ENCODE results near the gene MPDZ. TPM values are rescaled to one million over a fixed set of nuclear protein-coding genes. Genes with fewer than 3 reads are reported as not detected.

Gene MPDZ
- total RNA-seq, 2 experiments from 2014 or later = not detected

GRCh38 chr9:13143281-13143680 is 136.2 kb downstream of the MPDZ start:
- Mint-ChIP-seq H3K9me3 (ENCODE audit: insufficient read depth) (peaks cover 9% of the 10 kb centered on the region), H3K27ac (no peak overlapping the region), H3K4me1 (ENCODE audit: low read depth) (no peaks in the 10 kb centered on the region), H3K27me3 (ENCODE audit: low read depth) (no peaks in the 10 kb centered on the region), H3K4me3 (no peak overlapping the region), H3K36me3 (ENCODE audit: low read depth) (no peaks in the 10 kb centered on the region)
- ChIA-PET POLR2A (no interaction called here), CTCF (no interaction called here)
- no peak for DNase-seq
- no peak for ATAC-seq

GRCh38 chr9:13142776-13143175 is 136.7 kb downstream of the MPDZ start:
- peaks cover 9% of the 10 kb centered on the region for H3K9me3 Mint-ChIP-seq (ENCODE audit: insufficient read depth)
- ATAC-seq (no peak), DNase-seq (no peak)
- POLR2A ChIA-PET = no interaction called here
- CTCF ChIA-PET = no interaction called here
- H3K36me3 Mint-ChIP-seq (ENCODE audit: low read depth) = no peaks in the 10 kb centered on the region
- no peak overlapping the region for H3K4me3 Mint-ChIP-seq
- H3K4me1 Mint-ChIP-seq (ENCODE audit: low read depth) = no peaks in the 10 kb centered on the region
- no peaks in the 10 kb centered on the region for H3K27me3 Mint-ChIP-seq (ENCODE audit: low read depth)
- no peak overlapping the region for H3K27ac Mint-ChIP-seq

- H3K4me3 Mint-ChIP-seq = no peak overlapping the region
- no peak overlapping the region for H3K27ac Mint-ChIP-seq
- DNase-seq (no peak), ATAC-seq (no peak)
- no peaks in the 10 kb centered on the region for H3K27me3 Mint-ChIP-seq (ENCODE audit: low read depth)
- CTCF ChIA-PET = no interaction called here
- POLR2A ChIA-PET = no interaction called here
- H3K4me1 Mint-ChIP-seq (ENCODE audit: low read depth) = no peaks in the 10 kb centered on the region
- peaks cover 9% of the 10 kb centered on the region for H3K9me3 Mint-ChIP-seq (ENCODE audit: insufficient read depth)
- H3K36me3 Mint-ChIP-seq (ENCODE audit: low read depth) = no peaks in the 10 kb centered on the region
These were observed 137.9 kb downstream of the MPDZ start for GRCh38 chr9:13141629-13142028.

GRCh38 chr9:13140843-13141592 is 138.5 kb downstream of the MPDZ start:
- CTCF ChIA-PET = no interaction called here
- Mint-ChIP-seq H3K4me3 (no peak overlapping the region), H3K4me1 (ENCODE audit: low read depth) (no peaks in the 10 kb centered on the region), H3K27me3 (ENCODE audit: low read depth) (no peaks in the 10 kb centered on the region), H3K9me3 (ENCODE audit: insufficient read depth) (peaks cover 9% of the 10 kb centered on the region), H3K27ac (no peak overlapping the region), H3K36me3 (ENCODE audit: low read depth) (no peaks in the 10 kb centered on the region)
- ATAC-seq (no peak), DNase-seq (no peak)
- POLR2A ChIA-PET = interaction anchor here (0.7 kb wide), 1 partner anchor 10 kb away, joined by 3 read pairs; no protein-coding TSS in a partner anchor

- ATAC-seq (no peak), DNase-seq (no peak)
- H3K4me3 Mint-ChIP-seq = no peak overlapping the region
- ChIA-PET POLR2A (interaction anchor here (0.7 kb wide), 1 partner anchor 9 kb away, joined by 3 read pairs; no protein-coding TSS in a partner anchor), CTCF (no interaction called here)
- no peak overlapping the region for H3K27ac Mint-ChIP-seq
- peaks cover 4% of the 10 kb centered on the region for H3K9me3 Mint-ChIP-seq (ENCODE audit: insufficient read depth)
- H3K36me3 Mint-ChIP-seq (ENCODE audit: low read depth) = no peaks in the 10 kb centered on the region
- H3K4me1 Mint-ChIP-seq (ENCODE audit: low read depth) = no peaks in the 10 kb centered on the region
- H3K27me3 Mint-ChIP-seq (ENCODE audit: low read depth) = no peaks in the 10 kb centered on the region
These were observed 139.8 kb downstream of the MPDZ start for GRCh38 chr9:13139641-13140171.

- POLR2A ChIA-PET = no interaction called here
- DNase-seq = no peak
These were observed 142.1 kb downstream of the MPDZ start for GRCh38 chr9:13137426-13137825.

GRCh38 chr9:13131991-13132390 is 147.5 kb downstream of the MPDZ start:
- H3K27me3 Mint-ChIP-seq (ENCODE audit: low read depth) = no peaks in the 10 kb centered on the region
- DNase-seq = no peak

More at GRCh38 chr9:13137426-13137825, 142.1 kb downstream of the MPDZ start:
- Mint-ChIP-seq H3K27ac (no peak overlapping the region), H3K4me1 (ENCODE audit: low read depth) (no peaks in the 10 kb centered on the region), H3K4me3 (no peak overlapping the region), H3K36me3 (ENCODE audit: low read depth) (no peaks in the 10 kb centered on the region), H3K9me3 (ENCODE audit: insufficient read depth) (no peaks in the 10 kb centered on the region), H3K27me3 (ENCODE audit: low read depth) (no peaks in the 10 kb centered on the region)
- CTCF ChIA-PET = no interaction called here
- no peak for ATAC-seq

GRCh38 chr9:13131416-13131815 is 148.1 kb downstream of the MPDZ start:
- CTCF ChIA-PET = no interaction called here
- Mint-ChIP-seq H3K27me3 (ENCODE audit: low read depth) (no peaks in the 10 kb centered on the region), H3K4me1 (ENCODE audit: low read depth) (no peaks in the 10 kb centered on the region), H3K9me3 (ENCODE audit: insufficient read depth) (no peaks in the 10 kb centered on the region), H3K4me3 (no peak overlapping the region), H3K27ac (no peak overlapping the region), H3K36me3 (ENCODE audit: low read depth) (no peaks in the 10 kb centered on the region)
- ATAC-seq (no peak), DNase-seq (no peak)
- POLR2A ChIA-PET = interaction anchor here (1.0 kb wide), 1 partner anchor 9 kb away, joined by 3 read pairs; no protein-coding TSS in a partner anchor

More at GRCh38 chr9:13131991-13132390, 147.5 kb downstream of the MPDZ start:
- Mint-ChIP-seq H3K4me1 (ENCODE audit: low read depth) (no peaks in the 10 kb centered on the region), H3K9me3 (ENCODE audit: insufficient read depth) (no peaks in the 10 kb centered on the region), H3K36me3 (ENCODE audit: low read depth) (no peaks in the 10 kb centered on the region), H3K27ac (no peak overlapping the region), H3K4me3 (no peak overlapping the region)
- POLR2A ChIA-PET = no interaction called here
- ATAC-seq = no peak
- CTCF ChIA-PET = no interaction called here

- CTCF ChIA-PET = no interaction called here
- no peak overlapping the region for H3K4me3 Mint-ChIP-seq
These were observed 151.1 kb downstream of the MPDZ start for GRCh38 chr9:13128266-13128860.

GRCh38 chr9:13127131-13127530 is 152.4 kb downstream of the MPDZ start:
- H3K9me3 Mint-ChIP-seq (ENCODE audit: insufficient read depth) = no peaks in the 10 kb centered on the region
- POLR2A ChIA-PET = no interaction called here
- no peak for ATAC-seq

More at GRCh38 chr9:13128266-13128860, 151.1 kb downstream of the MPDZ start:
- DNase-seq (no peak), ATAC-seq (no peak)
- no peaks in the 10 kb centered on the region for H3K27me3 Mint-ChIP-seq (ENCODE audit: low read depth)
- H3K4me1 Mint-ChIP-seq (ENCODE audit: low read depth) = no peaks in the 10 kb centered on the region
- no peak overlapping the region for H3K27ac Mint-ChIP-seq
- H3K9me3 Mint-ChIP-seq (ENCODE audit: insufficient read depth) = no peaks in the 10 kb centered on the region
- H3K36me3 Mint-ChIP-seq (ENCODE audit: low read depth) = no peaks in the 10 kb centered on the region
- POLR2A ChIA-PET = no interaction called here

GRCh38 chr9:13125261-13125660 is 154.2 kb downstream of the MPDZ start:
- Mint-ChIP-seq H3K4me3 (no peak overlapping the region), H3K4me1 (ENCODE audit: low read depth) (no peaks in the 10 kb centered on the region)

More at GRCh38 chr9:13127131-13127530, 152.4 kb downstream of the MPDZ start:
- Mint-ChIP-seq H3K36me3 (ENCODE audit: low read depth) (no peaks in the 10 kb centered on the region), H3K4me1 (ENCODE audit: low read depth) (no peaks in the 10 kb centered on the region), H3K4me3 (no peak overlapping the region), H3K27ac (no peak overlapping the region), H3K27me3 (ENCODE audit: low read depth) (no peaks in the 10 kb centered on the region)
- no peak for DNase-seq
- CTCF ChIA-PET = no interaction called here

GRCh38 chr9:13122756-13123369 is 156.6 kb downstream of the MPDZ start:
- H3K27me3 Mint-ChIP-seq (ENCODE audit: low read depth) = no peaks in the 10 kb centered on the region

More at GRCh38 chr9:13125261-13125660, 154.2 kb downstream of the MPDZ start:
- Mint-ChIP-seq H3K9me3 (ENCODE audit: insufficient read depth) (peaks cover 4% of the 10 kb centered on the region), H3K27me3 (ENCODE audit: low read depth) (no peaks in the 10 kb centered on the region), H3K36me3 (ENCODE audit: low read depth) (no peaks in the 10 kb centered on the region), H3K27ac (no peak overlapping the region)
- DNase-seq = no peak
- ChIA-PET CTCF (no interaction called here), POLR2A (no interaction called here)
- no peak for ATAC-seq

More at GRCh38 chr9:13122756-13123369, 156.6 kb downstream of the MPDZ start:
- H3K27ac Mint-ChIP-seq = no peak overlapping the region
- CTCF ChIA-PET = no interaction called here
- no peak overlapping the region for H3K4me3 Mint-ChIP-seq
- ATAC-seq (no peak), DNase-seq (no peak)
- no peaks in the 10 kb centered on the region for H3K4me1 Mint-ChIP-seq (ENCODE audit: low read depth)
- peaks cover 4% of the 10 kb centered on the region for H3K9me3 Mint-ChIP-seq (ENCODE audit: insufficient read depth)
- POLR2A ChIA-PET = no interaction called here
- H3K36me3 Mint-ChIP-seq (ENCODE audit: low read depth) = no peaks in the 10 kb centered on the region
